DND-41 (cell line): ENCODE results near the gene DNMBP.
A peak's percentile ranks its signal among the peaks of the same experiment; 100 is the strongest.
"Not testable (repeated sequence)": the region's sequence is repeated elsewhere in the genome, so short reads cannot be mapped to it uniquely, and the experiment has no call there.

Source experiments
- ATAC-seq: fragments of 200-7000 bp; cut with Tn5 transposase; 3 replicates; pipeline ENCODE4 v1.9.1; 2021; ENCODE audit warnings: low read depth; ENCODE audit not compliant: insufficient read depth
- DNase-seq: peaks from one replicate; pipeline ENCODE4 v3.0.0-alpha.2; 2020
- H2AFZ ChIP-seq: 2 replicates; pipeline ENCODE4 v1.6.0; 2012; ENCODE audit warnings: low read depth, low read length
- H3K27ac ChIP-seq: 2 replicates; pipeline ENCODE4 v1.5.1; 2012; ENCODE audit warnings: low read length, inconsistent platforms
- H3K27me3 ChIP-seq: fragments of 200-600 bp; sonication (generic); 2 replicates; pipeline ENCODE4 v1.6.0; 2012; ENCODE audit warnings: low read length, mild to moderate bottlenecking, inconsistent platforms; ENCODE audit not compliant: insufficient read depth, poor library complexity
- H3K36me3 ChIP-seq: 2 replicates; pipeline ENCODE4 v1.5.1; 2012; ENCODE audit warnings: low read length, inconsistent platforms; ENCODE audit not compliant: insufficient read depth
- H3K4me1 ChIP-seq: 2 replicates; pipeline ENCODE4 v1.5.1; 2012; ENCODE audit warnings: mild to moderate bottlenecking, low read length; ENCODE audit not compliant: insufficient read depth
- H3K4me2 ChIP-seq: 2 replicates; pipeline ENCODE4 v1.6.0; 2012; ENCODE audit warnings: mild to moderate bottlenecking, moderate library complexity, low read length, inconsistent platforms; ENCODE audit not compliant: insufficient read depth
- H3K4me3 ChIP-seq, 2 experiments: fragments of 200-600 bp in 1 of 2; shearing (Covaris generic) in 1 of 2; 2 replicates each; pipeline ENCODE4 v1.5.1; 2012 to 2016; ENCODE audit warnings: inconsistent platforms in 2 of 2, low read length in 2 of 2, mild to moderate bottlenecking in 2 of 2, low read depth in 1 of 2, moderate library complexity in 1 of 2
- H3K79me2 ChIP-seq: 2 replicates; pipeline ENCODE4 v1.6.0; 2012; ENCODE audit warnings: low read length, inconsistent platforms; ENCODE audit not compliant: insufficient read depth
- H3K9ac ChIP-seq: 2 replicates; pipeline ENCODE4 v1.6.0; 2012; ENCODE audit warnings: low read depth, mild to moderate bottlenecking, inconsistent platforms, low read length, moderate library complexity
- H3K9me3 ChIP-seq: 2 replicates; pipeline ENCODE4 v1.5.1; 2012; ENCODE audit warnings: low read length, moderate library complexity, mild to moderate bottlenecking, inconsistent platforms; ENCODE audit not compliant: insufficient read depth, severe bottlenecking
- H4K20me1 ChIP-seq: 2 replicates; pipeline ENCODE4 v1.6.0; 2012; ENCODE audit warnings: low read length; ENCODE audit not compliant: insufficient read depth
- CTCF ChIP-seq: IDR thresholded peaks from 2 replicates; pipeline ENCODE4 v1.5.1; 2012; ENCODE audit warnings: borderline replicate concordance, low read length, moderate library complexity, mild to moderate bottlenecking; ENCODE audit not compliant: poor library complexity, severe bottlenecking; ENCODE audit errors: extremely low read depth
- EZH2 ChIP-seq: IDR thresholded peaks from 3 replicates; pipeline ENCODE4 v1.6.1; 2012; ENCODE audit warnings: borderline replicate concordance, low read depth, mild to moderate bottlenecking, moderate library complexity, low read length, inconsistent platforms; ENCODE audit not compliant: severe bottlenecking

The DNMBP gene

GRCh38 chr10:99967961-99968360 lies 41.8 kb downstream of the DNMBP start:
- no peak for TF ChIP-seq EZH2
- no peak for TF ChIP-seq CTCF
- no peaks in the 10 kb centered on the region for H4K20me1 ChIP-seq
- H3K9ac ChIP-seq: no peak overlapping the region
- H3K79me2 ChIP-seq: no peaks in the 10 kb centered on the region
- ATAC-seq (no peak), DNase-seq (no peak)
- no peak overlapping the region for H3K27ac ChIP-seq
- no peaks in the 10 kb centered on the region for H3K9me3 ChIP-seq
- no peak overlapping the region for H3K4me3 ChIP-seq
- H2AFZ ChIP-seq: no peak overlapping the region
- no peaks in the 10 kb centered on the region; the same call in 1 of the 2 replicates for H3K36me3 ChIP-seq
- no peaks in the 10 kb centered on the region for H3K4me1 ChIP-seq
- H3K4me2 ChIP-seq: no peak overlapping the region
- H3K27me3 ChIP-seq: no peaks in the 10 kb centered on the region

- Histone ChIP-seq H3K4me2 (no peak overlapping the region), H2AFZ (no peak overlapping the region), H3K79me2 (no peaks in the 10 kb centered on the region), H3K4me1 (no peaks in the 10 kb centered on the region), H3K9me3 (no peaks in the 10 kb centered on the region), H3K36me3 (no peaks in the 10 kb centered on the region; the same call in 1 of the 2 replicates), H3K27me3 (no peaks in the 10 kb centered on the region), H3K4me3 (no peak overlapping the region), H3K9ac (no peak overlapping the region), H4K20me1 (no peaks in the 10 kb centered on the region), H3K27ac (no peak overlapping the region)
- ATAC-seq (no peak), DNase-seq (no peak)
- TF ChIP-seq CTCF (no peak), EZH2 (no peak)
Observed at GRCh38 chr10:99966306-99966705, 43.4 kb downstream of the DNMBP start.

GRCh38 chr10:99965700-99966099 lies 44.0 kb downstream of the DNMBP start:
- no peak for DNase-seq
- Histone ChIP-seq H3K9me3 (no peaks in the 10 kb centered on the region), H3K9ac (no peak overlapping the region), H4K20me1 (no peaks in the 10 kb centered on the region), H2AFZ (no peak overlapping the region), H3K36me3 (no peaks in the 10 kb centered on the region; the same call in 1 of the 2 replicates), H3K4me3 (no peak overlapping the region), H3K27me3 (no peaks in the 10 kb centered on the region), H3K79me2 (no peaks in the 10 kb centered on the region), H3K4me1 (no peaks in the 10 kb centered on the region), H3K4me2 (no peak overlapping the region), H3K27ac (no peak overlapping the region)
- no peak for TF ChIP-seq CTCF
- no peak for ATAC-seq

GRCh38 chr10:99964791-99965190 lies 45.0 kb downstream of the DNMBP start:
- H3K36me3 ChIP-seq: no peaks in the 10 kb centered on the region; the same call in 1 of the 2 replicates
- H3K4me2 ChIP-seq: no peak overlapping the region
- TF ChIP-seq CTCF: peak; percentile 7
- TF ChIP-seq EZH2: no peak
- H3K27me3 ChIP-seq: no peaks in the 10 kb centered on the region
- ATAC-seq (no peak), DNase-seq (no peak)
- no peaks in the 10 kb centered on the region for H3K9me3 ChIP-seq
- no peak overlapping the region for H3K4me3 ChIP-seq
- no peak overlapping the region for H2AFZ ChIP-seq
- no peaks in the 10 kb centered on the region for H3K4me1 ChIP-seq
- no peak overlapping the region for H3K27ac ChIP-seq
- no peaks in the 10 kb centered on the region for H3K79me2 ChIP-seq
- no peak overlapping the region for H3K9ac ChIP-seq
- no peaks in the 10 kb centered on the region for H4K20me1 ChIP-seq

GRCh38 chr10:99963467-99964165 lies 46.1 kb downstream of the DNMBP start:
- not testable (repeated sequence) for H3K4me1 ChIP-seq, H3K27ac ChIP-seq, H2AFZ ChIP-seq, H3K9ac ChIP-seq, ATAC-seq, H3K4me3 ChIP-seq, H3K4me2 ChIP-seq, H3K79me2 ChIP-seq, H3K9me3 ChIP-seq, H4K20me1 ChIP-seq, H3K36me3 ChIP-seq, DNase-seq, H3K27me3 ChIP-seq
